GM12892 (cell line): ENCODE results near the gene AP2A2.

Experiments
- POLR2A ChIP-seq: IDR thresholded peaks from 2 replicates; pipeline ENCODE4 v1.6.1; 2011; ENCODE audit warnings: low read depth, low read length, control low read depth
- POLR2AphosphoS5 ChIP-seq: IDR thresholded peaks from 2 replicates; pipeline ENCODE4 v1.6.1; 2011; ENCODE audit warnings: low read depth, low read length, control low read depth

DNA sequence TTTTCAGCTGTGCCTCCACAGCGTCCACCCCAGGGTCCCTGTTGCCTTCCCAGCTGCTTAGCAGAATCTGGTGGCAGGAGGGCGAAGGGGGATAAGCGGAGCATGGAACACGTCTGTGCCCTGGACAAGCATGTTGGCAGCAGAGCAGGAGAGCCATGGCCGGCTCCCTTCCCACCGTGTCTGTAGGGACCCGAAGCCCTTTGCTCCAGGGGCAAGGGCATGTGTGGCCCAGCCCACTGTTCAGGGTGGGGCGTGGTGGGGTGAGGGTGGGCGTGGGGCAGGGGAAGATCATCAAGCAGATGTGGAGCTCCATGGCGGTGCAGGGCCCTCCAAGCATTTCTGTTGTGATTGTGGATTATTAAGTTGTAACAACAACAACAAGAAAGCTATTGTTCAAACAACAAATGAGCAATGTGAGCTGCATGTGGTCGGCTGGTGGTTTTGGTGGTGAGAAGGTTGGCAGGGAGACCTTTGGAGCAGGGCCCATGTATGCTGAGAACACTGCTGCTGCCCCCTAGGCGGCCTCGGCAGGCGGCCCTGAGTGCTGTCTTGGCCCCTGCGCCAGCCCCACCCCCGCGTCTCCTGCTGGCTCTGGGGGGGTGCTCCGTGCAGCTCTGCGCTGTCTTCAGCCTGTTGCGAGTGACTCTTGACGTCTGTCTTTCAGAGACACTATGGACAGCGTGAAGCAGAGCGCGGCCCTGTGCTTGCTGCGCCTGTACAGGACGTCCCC lies 50.9 kb downstream of the AP2A2 start:
- no peak for TF ChIP-seq POLR2A
- no peak for TF ChIP-seq POLR2AphosphoS5
